Peyer's patch (tissue), 4 donors: Measurements from ENCODE around the gene PLD1. TPM values are rescaled to one million over a fixed set of nuclear protein-coding genes. Genes with fewer than 3 reads are reported as not detected.
A peak's percentile ranks its signal among the peaks of the same experiment; 100 is the strongest.

Experiments
- DNase-seq, 3 donors: peaks; one replicate each; pipeline ENCODE4 v3.0.0-alpha.2; 2017 to 2019
- H3K27ac ChIP-seq, 4 donors: fragments of 200-600 bp; sonication (generic); one replicate each; pipeline ENCODE4 v1.5.1; 2016 to 2019
- H3K27me3 ChIP-seq, 2 donors: fragments of 200-600 bp; sonication (generic); one replicate each; pipeline ENCODE4 v1.5.1; 2019
- H3K36me3 ChIP-seq, 3 donors: fragments of 200-600 bp; sonication (generic); one replicate each; pipeline ENCODE4 v1.5.1; 2016 to 2019
- H3K4me1 ChIP-seq, 4 donors: fragments of 200-600 bp; sonication (generic); one replicate each; pipeline ENCODE4 v1.5.1; 2016 to 2019
- H3K4me3 ChIP-seq, 4 donors: fragments of 200-600 bp; sonication (generic); 1 replicate in 3 of 4; 2 replicates in 1 of 4; pipeline ENCODE4 v1.5.1; 2016 to 2019; ENCODE audit warnings: mild to moderate bottlenecking in 1 of 4
- H3K9me3 ChIP-seq, 4 donors: fragments of 200-600 bp; sonication (generic); one replicate each; pipeline ENCODE4 v1.5.1; 2016 to 2019; ENCODE audit warnings: mild to moderate bottlenecking in 1 of 4
- CTCF ChIP-seq, 6 experiments: fragments of 450-650 bp in 4 of 6; fragments of 200-600 bp in 2 of 6; sonication (generic) in 1 of 6; IDR thresholded peaks; one replicate each; pipeline ENCODE4 v1.5.1; 2017 to 2019; ENCODE audit warnings: antibody characterized with exemption in 6 of 6, mild to moderate bottlenecking in 3 of 6, moderate library complexity in 1 of 6
- POLR2A ChIP-seq, 2 donors: fragments of 450-650 bp; IDR thresholded peaks; one replicate each; pipeline ENCODE4 v1.5.1; 2017; ENCODE audit warnings: antibody characterized with exemption in 2 of 2, mild to moderate bottlenecking in 2 of 2, moderate library complexity in 2 of 2
- total RNA-seq, 4 donors: library from RNA; depleted of rRNA; stranded (reverse); fragments of >200 nt; gene quantifications; one replicate each; pipeline ENCODE4 v1.1.0, GENCODE V29; 2016

PLD1 gene
- total RNA-seq, 4 donors from 2014 or later: 120 to 218 (median 187) TPM

GRCh38 chr3:171731691-171732090 lies 78.6 kb downstream of the PLD1 start:
- H3K9me3 ChIP-seq: no peaks in the 10 kb centered on the region
- no peak overlapping the region for H3K4me3 ChIP-seq
- peaks cover 0 to 47% (median 0%) of the 10 kb centered on the region in 3 donors for H3K36me3 ChIP-seq
- H3K27me3 ChIP-seq: no peaks in the 10 kb centered on the region
- DNase-seq: no peak
- H3K4me1 ChIP-seq: peaks cover 0 to 4% (median 0%) of the 10 kb centered on the region in 4 donors
- no peak for TF ChIP-seq CTCF (IDR thresholded peaks at IDR 0.05)
- no peak for TF ChIP-seq POLR2A (IDR thresholded peaks at IDR 0.05)
- H3K27ac ChIP-seq: no peak overlapping the region

- DNase-seq: peak in 1 of 3 donors; percentile 58
- H3K4me1 ChIP-seq: no peaks in the 10 kb centered on the region
These were observed 80.6 kb downstream of the PLD1 start for GRCh38 chr3:171729452-171730334.

GRCh38 chr3:171727288-171727687 lies 83.0 kb downstream of the PLD1 start:
- no peaks in the 10 kb centered on the region for H3K4me1 ChIP-seq
- no peak overlapping the region for H3K27ac ChIP-seq
- peaks cover 0 to 45% (median 0%) of the 10 kb centered on the region in 3 donors for H3K36me3 ChIP-seq
- no peak for DNase-seq
- no peak overlapping the region for H3K4me3 ChIP-seq
- TF ChIP-seq POLR2A (IDR thresholded peaks at IDR 0.05) (no peak), CTCF (IDR thresholded peaks at IDR 0.05) (no peak)
- no peaks in the 10 kb centered on the region for H3K27me3 ChIP-seq
- H3K9me3 ChIP-seq: no peaks in the 10 kb centered on the region

More at GRCh38 chr3:171729452-171730334, 80.6 kb downstream of the PLD1 start:
- Histone ChIP-seq H3K27me3 (no peaks in the 10 kb centered on the region), H3K36me3 (peaks cover 0 to 42% (median 0%) of the 10 kb centered on the region in 3 donors), H3K9me3 (no peaks in the 10 kb centered on the region), H3K4me3 (no peak overlapping the region), H3K27ac (peak overlapping the region in 2 of 4 donors; percentile 47 to 58)
- TF ChIP-seq POLR2A (IDR thresholded peaks at IDR 0.05): no peak
- no peak for TF ChIP-seq CTCF (IDR thresholded peaks at IDR 0.05)

- no peak for TF ChIP-seq POLR2A (IDR thresholded peaks at IDR 0.05)
- no peak for TF ChIP-seq CTCF (IDR thresholded peaks at IDR 0.05)
These were observed 91.6 kb downstream of the PLD1 start for GRCh38 chr3:171718493-171719185.

GRCh38 chr3:171715155-171715554 lies 95.1 kb downstream of the PLD1 start:
- no peak overlapping the region for H3K4me3 ChIP-seq
- H3K4me1 ChIP-seq: no peaks in the 10 kb centered on the region
- no peak for DNase-seq
- H3K9me3 ChIP-seq: no peaks in the 10 kb centered on the region
- H3K27me3 ChIP-seq: no peaks in the 10 kb centered on the region
- no peak overlapping the region for H3K27ac ChIP-seq
- TF ChIP-seq CTCF (IDR thresholded peaks at IDR 0.05): no peak
- no peak for TF ChIP-seq POLR2A (IDR thresholded peaks at IDR 0.05)
- peaks cover 0 to 66% (median 0%) of the 10 kb centered on the region in 3 donors for H3K36me3 ChIP-seq

More at GRCh38 chr3:171718493-171719185, 91.6 kb downstream of the PLD1 start:
- no peaks in the 10 kb centered on the region for H3K9me3 ChIP-seq
- H3K27me3 ChIP-seq: no peaks in the 10 kb centered on the region
- no peak overlapping the region for H3K4me3 ChIP-seq
- H3K36me3 ChIP-seq: peaks cover 0 to 66% (median 0%) of the 10 kb centered on the region in 3 donors
- no peak for DNase-seq
- H3K4me1 ChIP-seq: no peaks in the 10 kb centered on the region
- no peak overlapping the region for H3K27ac ChIP-seq
